Measurements from ENCODE around the gene MME. TPM values are rescaled to one million over a fixed set of nuclear protein-coding genes. Genes with fewer than 3 reads are reported as not detected.

MME gene
- polyA plus RNA-seq, 3 donors, result 0.27 to 1.0 (median 0.73) TPM

GRCh38 chr3:155038203-155038554, 41.9 kb upstream of the MME start:
- H2AFZ ChIP-seq (ENCODE audit: insufficient read depth, low read depth, low read length, poor library complexity, severe bottlenecking), result no peak overlapping the region
- H3K9me3 ChIP-seq (replicated peaks in 1 of 2; ENCODE audit: control insufficient read depth in 1 of 2, insufficient read depth in 1 of 2, low read length in 2 of 2), result no peaks in the 10 kb centered on the region
- DNase-seq, result no peak
- H3K27ac Mint-ChIP-seq, result no peak overlapping the region
- H3K4me2 ChIP-seq (replicated peaks; ENCODE audit: extremely low read depth, low read length, poor library complexity, severe bottlenecking), result no peak overlapping the region
- H3K36me3 ChIP-seq (replicated peaks in 1 of 2; ENCODE audit: control insufficient read depth in 1 of 2, insufficient read depth in 2 of 2, low read length in 2 of 2), result no peaks in the 10 kb centered on the region
- no CpG with 5 or more reads among the region's 2 CpGs for WGBS (ENCODE audit: insufficient coverage)
- H3K27me3 ChIP-seq (ENCODE audit: control insufficient read depth in 2 of 2, insufficient read depth in 2 of 2, low read length in 2 of 2), result no peaks in the 10 kb centered on the region
- H4K20me1 ChIP-seq (ENCODE audit: insufficient read depth, low read length), result no peaks in the 10 kb centered on the region
- intact Hi-C loops (cut with micrococcal nuclease), result no loop called here
- H3K36me3 Mint-ChIP-seq, result no peaks in the 10 kb centered on the region
- TF ChIP-seq CTCF (IDR thresholded peaks at IDR 0.05), result no peak
- H3K4me1 ChIP-seq (ENCODE audit: control insufficient read depth in 1 of 2, insufficient read depth in 2 of 2, low read length in 2 of 2), result peaks cover 3 to 9% of the 10 kb centered on the region in 2 donors
- no peak overlapping the region for H3K27ac ChIP-seq (ENCODE audit: low read depth in 1 of 2, low read length in 2 of 2)
- H3K79me2 ChIP-seq (ENCODE audit: insufficient read depth, low read length), result no peaks in the 10 kb centered on the region
- peaks cover 0 to 5% (median 1%) of the 10 kb centered on the region in 7 donors for H3K9me3 Mint-ChIP-seq
- no peak overlapping the region for H3K9ac ChIP-seq (ENCODE audit: insufficient read depth, low read length, poor library complexity, severe bottlenecking)
- H3K4me3 Mint-ChIP-seq, result no peak overlapping the region
- no peak overlapping the region for H3K4me3 ChIP-seq (replicated peaks in 1 of 3; ENCODE audit: low read depth in 2 of 3, low read length in 3 of 3)
- peaks cover 11% of the 10 kb centered on the region for H3K4me1 Mint-ChIP-seq
- no peaks in the 10 kb centered on the region for H3K27me3 Mint-ChIP-seq (ENCODE audit: low read depth in 3 of 3)

GRCh38 chr3:155046935-155047334, 33.2 kb upstream of the MME start:
- H3K27me3 ChIP-seq (ENCODE audit: control insufficient read depth in 2 of 2, insufficient read depth in 2 of 2, low read length in 2 of 2), result no peaks in the 10 kb centered on the region
- no peak overlapping the region for H3K4me2 ChIP-seq (replicated peaks; ENCODE audit: extremely low read depth, low read length, poor library complexity, severe bottlenecking)
- no peaks in the 10 kb centered on the region for H3K36me3 ChIP-seq (replicated peaks in 1 of 2; ENCODE audit: control insufficient read depth in 1 of 2, insufficient read depth in 2 of 2, low read length in 2 of 2)
- H3K4me3 ChIP-seq (replicated peaks in 1 of 3; ENCODE audit: low read depth in 2 of 3, low read length in 3 of 3), result no peak overlapping the region
- Mint-ChIP-seq H3K27me3 (ENCODE audit: low read depth in 3 of 3) (no peaks in the 10 kb centered on the region), H3K27ac (no peak overlapping the region), H3K4me3 (no peak overlapping the region), H3K36me3 (no peaks in the 10 kb centered on the region), H3K4me1 (peaks cover 7% of the 10 kb centered on the region), H3K9me3 (peaks cover under 1 to 11% (median 4%) of the 10 kb centered on the region in 7 donors)
- H3K79me2 ChIP-seq (ENCODE audit: insufficient read depth, low read length), result no peaks in the 10 kb centered on the region
- no peak for DNase-seq
- no peak for TF ChIP-seq CTCF (IDR thresholded peaks at IDR 0.05)
- peaks cover under 1 to 2% of the 10 kb centered on the region in 2 donors for H3K9me3 ChIP-seq (replicated peaks in 1 of 2; ENCODE audit: control insufficient read depth in 1 of 2, insufficient read depth in 1 of 2, low read length in 2 of 2)
- H4K20me1 ChIP-seq (ENCODE audit: insufficient read depth, low read length), result no peaks in the 10 kb centered on the region
- H2AFZ ChIP-seq (ENCODE audit: insufficient read depth, low read depth, low read length, poor library complexity, severe bottlenecking), result no peak overlapping the region
- H3K9ac ChIP-seq (ENCODE audit: insufficient read depth, low read length, poor library complexity, severe bottlenecking), result no peak overlapping the region
- H3K27ac ChIP-seq (ENCODE audit: low read depth in 1 of 2, low read length in 2 of 2), result no peak overlapping the region
- intact Hi-C loops (cut with micrococcal nuclease), result no loop called here
- no peaks in the 10 kb centered on the region for H3K4me1 ChIP-seq (ENCODE audit: control insufficient read depth in 1 of 2, insufficient read depth in 2 of 2, low read length in 2 of 2)

Data from CD14-positive monocyte (primary cell).